Neural progenitor cell (in vitro differentiated cells): Measurements from ENCODE around the gene CDH13. TPM values are rescaled to one million over a fixed set of nuclear protein-coding genes. Genes with fewer than 3 reads are reported as not detected.

Source experiments
- DNase-seq: peaks from one replicate; pipeline ENCODE4 v3.0.0-alpha.2; 2016; ENCODE audit warnings: low spot score
- H2AFZ ChIP-seq: fragments of 200-600 bp; sonication (generic); replicated peaks from 2 replicates; pipeline ENCODE4 v1.6.1; 2016; ENCODE audit warnings: antibody characterized with exemption
- H3F3A ChIP-seq: fragments of 200-600 bp; sonication (generic); 2 replicates; pipeline ENCODE4 v1.6.1; 2016; ENCODE audit warnings: antibody characterized with exemption, low read depth
- H3K27ac ChIP-seq: fragments of 200-600 bp; sonication (generic); 2 replicates; pipeline ENCODE4 v1.5.1; 2016; ENCODE audit warnings: mild to moderate bottlenecking
- H3K27me3 ChIP-seq: fragments of 200-600 bp; sonication (generic); 2 replicates; pipeline ENCODE4 v1.6.1; 2016; ENCODE audit warnings: mild to moderate bottlenecking, moderate library complexity
- H3K36me3 ChIP-seq: fragments of 200-600 bp; sonication (generic); 2 replicates; pipeline ENCODE4 v1.5.1; 2016
- H3K4me1 ChIP-seq: fragments of 200-600 bp; sonication (generic); 2 replicates; pipeline ENCODE4 v1.6.1; 2016; ENCODE audit warnings: mixed run types
- H3K4me2 ChIP-seq: fragments of 200-600 bp; sonication (generic); 2 replicates; pipeline ENCODE4 v1.6.1; 2016
- H3K4me3 ChIP-seq: fragments of 200-600 bp; sonication (generic); 2 replicates; pipeline ENCODE4 v1.5.1; 2016
- H3K79me2 ChIP-seq: fragments of 200-600 bp; sonication (generic); 2 replicates; pipeline ENCODE4 v1.6.1; 2016; ENCODE audit warnings: low read depth
- H3K9ac ChIP-seq: fragments of 200-600 bp; sonication (generic); 2 replicates; pipeline ENCODE4 v1.6.1; 2016
- H3K9me3 ChIP-seq: fragments of 200-600 bp; sonication (generic); 2 replicates; pipeline ENCODE4 v1.5.1; 2016; ENCODE audit warnings: low read depth
- H4K20me1 ChIP-seq: fragments of 200-600 bp; sonication (generic); 2 replicates; pipeline ENCODE4 v1.6.1; 2016; ENCODE audit warnings: low read depth
- H3K27ac Mint-ChIP-seq: 3 replicates; pipeline ENCODE4 v1.8.0; 2021; ENCODE audit warnings: mixed read lengths
- H3K27me3 Mint-ChIP-seq: 2 replicates; pipeline ENCODE4 v1.8.0; 2022; ENCODE audit warnings: low read depth, mild to moderate bottlenecking, inconsistent platforms, moderate library complexity, mixed read lengths; ENCODE audit not compliant: insufficient read depth
- H3K36me3 Mint-ChIP-seq: 3 replicates; pipeline ENCODE4 v1.8.0; 2021; ENCODE audit warnings: mixed read lengths
- H3K4me1 Mint-ChIP-seq: 3 replicates; pipeline ENCODE4 v1.8.0; 2021; ENCODE audit warnings: mixed read lengths
- H3K4me3 Mint-ChIP-seq: 3 replicates; pipeline ENCODE4 v1.8.0; 2021; ENCODE audit warnings: mild to moderate bottlenecking, moderate library complexity, mixed read lengths
- H3K9me3 Mint-ChIP-seq: 3 replicates; pipeline ENCODE4 v1.8.0; 2020; ENCODE audit warnings: mixed read lengths
- CTCF ChIP-seq: fragments of 200-600 bp; sonication (generic); IDR thresholded peaks from 2 replicates; pipeline ENCODE4 v1.5.1; 2017; ENCODE audit warnings: antibody characterized with exemption, mild to moderate bottlenecking
- EZH2 ChIP-seq: fragments of 200-600 bp; sonication (generic); IDR thresholded peaks from 2 replicates; pipeline ENCODE4 v1.6.1; 2017; ENCODE audit warnings: antibody characterized with exemption, mild to moderate bottlenecking, moderate library complexity
- EZH2phosphoT487 ChIP-seq: fragments of 200-600 bp; sonication (generic); IDR thresholded peaks from 2 replicates; pipeline ENCODE4 v1.6.1; 2017; ENCODE audit warnings: antibody characterized with exemption
- total RNA-seq: library from RNA; depleted of rRNA; stranded (reverse); fragments of >200 nt; gene quantifications from 2 replicates; pipeline ENCODE4 v1.2.3, GENCODE V29; 2015; ENCODE audit warnings: low replicate concordance

Gene CDH13
- total RNA-seq, 1 donor from 2014 or later: 3.0 TPM

GRCh38 chr16:82805866-82806265 lies 179.1 kb downstream of the CDH13 start:
- Mint-ChIP-seq H3K4me1 (peaks cover 22% of the 10 kb centered on the region), H3K27me3 (no peaks in the 10 kb centered on the region), H3K36me3 (no peaks in the 10 kb centered on the region), H3K4me3 (no peak overlapping the region), H3K27ac (no peak overlapping the region), H3K9me3 (no peaks in the 10 kb centered on the region)
- Histone ChIP-seq H3K4me3 (no peak overlapping the region), H3K4me1 (no peaks in the 10 kb centered on the region), H3K4me2 (no peak overlapping the region), H3K9me3 (no peaks in the 10 kb centered on the region), H4K20me1 (no peaks in the 10 kb centered on the region), H2AFZ (no peak overlapping the region), H3F3A (no peaks in the 10 kb centered on the region), H3K9ac (no peak overlapping the region), H3K79me2 (no peaks in the 10 kb centered on the region), H3K27me3 (no peaks in the 10 kb centered on the region), H3K27ac (no peak overlapping the region), H3K36me3 (no peaks in the 10 kb centered on the region)
- no peak for DNase-seq
- TF ChIP-seq EZH2phosphoT487 (no peak), EZH2 (no peak), CTCF (no peak)

GRCh38 chr16:82807311-82807710 lies 180.5 kb downstream of the CDH13 start:
- Histone ChIP-seq H3K36me3 (no peaks in the 10 kb centered on the region), H3K4me2 (no peak overlapping the region), H3K79me2 (no peaks in the 10 kb centered on the region), H3K4me1 (no peaks in the 10 kb centered on the region), H3K9ac (no peak overlapping the region), H3K9me3 (no peaks in the 10 kb centered on the region), H3K4me3 (no peak overlapping the region), H3F3A (no peaks in the 10 kb centered on the region), H3K27ac (no peak overlapping the region), H2AFZ (no peak overlapping the region), H4K20me1 (no peaks in the 10 kb centered on the region), H3K27me3 (no peaks in the 10 kb centered on the region)
- H3K4me3 Mint-ChIP-seq: no peak overlapping the region
- peaks cover 22% of the 10 kb centered on the region for H3K4me1 Mint-ChIP-seq
- no peaks in the 10 kb centered on the region for H3K36me3 Mint-ChIP-seq
- no peak for TF ChIP-seq EZH2
- TF ChIP-seq EZH2phosphoT487: no peak
- TF ChIP-seq CTCF: no peak
- H3K27ac Mint-ChIP-seq: no peak overlapping the region
- H3K27me3 Mint-ChIP-seq: no peaks in the 10 kb centered on the region
- no peak for DNase-seq
- H3K9me3 Mint-ChIP-seq: no peaks in the 10 kb centered on the region

DNA sequence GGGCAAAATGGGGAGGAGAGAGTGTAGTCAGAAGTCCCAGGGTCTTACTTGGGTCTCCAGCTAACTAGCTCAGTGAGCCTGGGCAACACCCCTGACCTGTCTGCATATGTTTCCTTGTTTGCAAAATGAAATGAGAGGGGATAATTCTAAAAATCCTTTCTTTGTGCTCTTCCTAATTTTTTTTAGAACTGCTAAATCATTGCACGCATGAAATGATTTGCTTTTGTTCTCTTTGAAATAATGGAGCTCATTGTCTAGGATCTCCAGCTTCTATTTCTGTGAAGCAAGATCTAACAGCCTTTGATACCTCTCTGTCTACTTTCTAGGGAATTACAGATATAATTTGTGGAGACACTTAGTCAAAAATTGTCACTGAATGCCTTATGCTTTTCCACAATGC lies 181.3 kb downstream of the CDH13 start:
- H3K9me3 Mint-ChIP-seq: no peaks in the 10 kb centered on the region
- Histone ChIP-seq H3K79me2 (no peaks in the 10 kb centered on the region), H3K36me3 (no peaks in the 10 kb centered on the region), H3K4me1 (no peaks in the 10 kb centered on the region), H3K4me2 (no peak overlapping the region), H4K20me1 (no peaks in the 10 kb centered on the region), H3K9me3 (no peaks in the 10 kb centered on the region), H3K9ac (no peak overlapping the region), H3K4me3 (no peak overlapping the region), H3F3A (no peaks in the 10 kb centered on the region), H2AFZ (no peak overlapping the region), H3K27ac (no peak overlapping the region), H3K27me3 (no peaks in the 10 kb centered on the region)
- H3K4me3 Mint-ChIP-seq: no peak overlapping the region
- no peak overlapping the region for H3K27ac Mint-ChIP-seq
- TF ChIP-seq EZH2phosphoT487 (no peak), CTCF (no peak), EZH2 (no peak)
- no peaks in the 10 kb centered on the region for H3K36me3 Mint-ChIP-seq
- DNase-seq: no peak
- peaks cover 22% of the 10 kb centered on the region for H3K4me1 Mint-ChIP-seq
- H3K27me3 Mint-ChIP-seq: no peaks in the 10 kb centered on the region

DNA sequence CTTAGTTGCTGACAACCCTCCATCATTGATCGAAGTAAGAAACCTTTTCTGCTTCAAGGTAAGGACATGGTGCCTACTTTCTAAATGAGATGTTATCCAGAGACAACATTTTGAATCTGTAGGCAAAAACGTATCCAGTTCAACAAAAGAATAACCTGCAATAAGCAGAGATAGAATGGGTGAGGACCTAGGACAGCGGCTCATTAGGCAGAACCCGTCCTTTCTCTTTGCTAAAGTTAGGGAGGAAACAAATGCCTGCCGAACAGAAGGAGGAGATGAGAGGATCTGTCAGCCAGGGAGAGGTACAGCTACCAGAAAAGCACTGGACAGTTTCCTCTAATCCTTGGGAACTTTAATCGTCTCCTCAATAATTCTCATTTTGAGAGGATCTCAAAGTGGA lies 183.3 kb downstream of the CDH13 start:
- Histone ChIP-seq H3F3A (no peaks in the 10 kb centered on the region), H3K9me3 (no peaks in the 10 kb centered on the region), H3K9ac (no peak overlapping the region), H4K20me1 (no peaks in the 10 kb centered on the region), H3K36me3 (no peaks in the 10 kb centered on the region), H2AFZ (no peak overlapping the region), H3K27ac (no peak overlapping the region), H3K79me2 (no peaks in the 10 kb centered on the region), H3K4me2 (no peak overlapping the region), H3K27me3 (no peaks in the 10 kb centered on the region), H3K4me3 (no peak overlapping the region), H3K4me1 (no peaks in the 10 kb centered on the region)
- Mint-ChIP-seq H3K27ac (no peak overlapping the region), H3K9me3 (no peaks in the 10 kb centered on the region), H3K27me3 (no peaks in the 10 kb centered on the region), H3K36me3 (no peaks in the 10 kb centered on the region), H3K4me3 (no peak overlapping the region), H3K4me1 (peaks cover 22% of the 10 kb centered on the region)
- TF ChIP-seq EZH2phosphoT487 (no peak), CTCF (no peak), EZH2 (no peak)
- no peak for DNase-seq
